Measurements from ENCODE around the gene NEMF.

NEMF gene

DNA sequence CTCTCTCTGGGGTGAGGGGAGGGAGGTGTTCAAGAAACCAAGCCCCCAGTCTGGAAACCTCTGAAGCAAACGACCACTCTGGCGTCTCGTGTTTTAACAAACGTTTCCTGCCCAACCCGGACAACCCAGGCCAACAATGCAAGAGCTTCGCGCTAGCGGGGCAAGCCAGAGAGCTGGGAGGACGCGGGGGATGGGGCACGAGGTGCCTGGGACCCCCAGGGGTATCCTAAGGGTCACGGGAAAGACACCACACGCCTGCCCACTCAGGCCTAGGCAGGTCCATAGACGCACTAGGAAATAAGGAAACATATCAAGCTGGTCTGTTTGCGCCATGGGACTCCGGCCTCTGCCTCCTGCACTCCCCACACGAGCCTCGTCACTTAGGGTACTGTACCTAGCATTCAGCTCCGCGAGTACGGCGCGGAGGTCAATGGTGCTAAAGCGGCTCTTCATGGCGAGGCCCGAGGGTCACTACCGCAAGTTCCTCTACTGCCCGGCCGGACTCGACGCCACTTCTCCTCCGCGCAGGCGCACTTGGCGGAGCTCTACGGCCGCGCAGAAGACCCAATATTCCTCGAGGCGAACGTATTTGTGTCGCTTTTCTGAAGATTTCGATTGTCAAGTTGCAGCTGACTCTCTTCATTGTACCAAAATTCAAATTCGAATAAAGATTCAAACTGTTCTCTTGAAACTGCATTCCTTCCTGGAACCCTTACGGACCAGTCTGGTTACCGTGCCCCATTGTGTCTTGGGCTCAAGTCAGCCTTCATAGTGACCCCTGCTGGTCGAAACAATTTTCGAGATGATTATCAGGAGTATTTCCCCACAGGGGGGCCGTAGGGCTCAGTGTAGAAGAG, at the start of gene NEMF (continued):
- no peak for TF ChIP-seq HOXA7 (CRISPR knock-in tag; IDR thresholded peaks at IDR 0.05; ENCODE audit: borderline replicate concordance)
- TF ChIP-seq ZNF623 (tag by site-specific recombination; IDR thresholded peaks at IDR 0.05), result no peak
- no peak for TF ChIP-seq PBX3 (CRISPR knock-in tag; IDR thresholded peaks at IDR 0.05)
- TF ChIP-seq ZNF23 (tag by site-specific recombination; IDR thresholded peaks at IDR 0.05; ENCODE audit: borderline replicate concordance), result no peak
- no peak for TF ChIP-seq REPIN1 (tag by site-specific recombination; IDR thresholded peaks at IDR 0.05; ENCODE audit: low read depth)
- no peak for TF ChIP-seq ZNF664 (tag by site-specific recombination; IDR thresholded peaks at IDR 0.05)
- TF ChIP-seq YY2 (tag by site-specific recombination; IDR thresholded peaks at IDR 0.05), result no peak
- no peak for TF ChIP-seq ZNF155 (tag by site-specific recombination; IDR thresholded peaks at IDR 0.05)
- TF ChIP-seq FEZF1 (tag by site-specific recombination; IDR thresholded peaks at IDR 0.05), result no peak
- peak; percentile 44; the same call in 1 of the 2 replicates for TF ChIP-seq ZNF501 (tag by site-specific recombination; IDR thresholded peaks at IDR 0.05)
- no peak for TF ChIP-seq OVOL3 (tag by site-specific recombination; IDR thresholded peaks at IDR 0.05)
- no peak for TF ChIP-seq ZNF112 (tag by site-specific recombination; IDR thresholded peaks at IDR 0.05)
- TF ChIP-seq, protein P1, sequence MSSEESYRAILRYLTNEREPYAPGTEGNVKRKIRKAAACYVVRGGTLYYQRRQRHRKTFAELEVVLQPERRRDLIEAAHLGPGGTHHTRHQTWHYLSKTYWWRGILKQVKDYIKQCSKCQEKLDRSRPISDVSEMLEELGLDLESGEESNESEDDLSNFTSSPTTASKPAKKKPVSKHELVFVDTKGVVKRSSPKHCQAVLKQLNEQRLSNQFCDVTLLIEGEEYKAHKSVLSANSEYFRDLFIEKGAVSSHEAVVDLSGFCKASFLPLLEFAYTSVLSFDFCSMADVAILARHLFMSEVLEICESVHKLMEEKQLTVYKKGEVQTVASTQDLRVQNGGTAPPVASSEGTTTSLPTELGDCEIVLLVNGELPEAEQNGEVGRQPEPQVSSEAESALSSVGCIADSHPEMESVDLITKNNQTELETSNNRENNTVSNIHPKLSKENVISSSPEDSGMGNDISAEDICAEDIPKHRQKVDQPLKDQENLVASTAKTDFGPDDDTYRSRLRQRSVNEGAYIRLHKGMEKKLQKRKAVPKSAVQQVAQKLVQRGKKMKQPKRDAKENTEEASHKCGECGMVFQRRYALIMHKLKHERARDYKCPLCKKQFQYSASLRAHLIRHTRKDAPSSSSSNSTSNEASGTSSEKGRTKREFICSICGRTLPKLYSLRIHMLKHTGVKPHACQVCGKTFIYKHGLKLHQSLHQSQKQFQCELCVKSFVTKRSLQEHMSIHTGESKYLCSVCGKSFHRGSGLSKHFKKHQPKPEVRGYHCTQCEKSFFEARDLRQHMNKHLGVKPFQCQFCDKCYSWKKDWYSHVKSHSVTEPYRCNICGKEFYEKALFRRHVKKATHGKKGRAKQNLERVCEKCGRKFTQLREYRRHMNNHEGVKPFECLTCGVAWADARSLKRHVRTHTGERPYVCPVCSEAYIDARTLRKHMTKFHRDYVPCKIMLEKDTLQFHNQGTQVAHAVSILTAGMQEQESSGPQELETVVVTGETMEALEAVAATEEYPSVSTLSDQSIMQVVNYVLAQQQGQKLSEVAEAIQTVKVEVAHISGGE (tag by site-specific recombination; conservative IDR thresholded peaks at IDR 0.05; ENCODE audit: low read depth), result no peak
- TF ChIP-seq, protein P2, sequence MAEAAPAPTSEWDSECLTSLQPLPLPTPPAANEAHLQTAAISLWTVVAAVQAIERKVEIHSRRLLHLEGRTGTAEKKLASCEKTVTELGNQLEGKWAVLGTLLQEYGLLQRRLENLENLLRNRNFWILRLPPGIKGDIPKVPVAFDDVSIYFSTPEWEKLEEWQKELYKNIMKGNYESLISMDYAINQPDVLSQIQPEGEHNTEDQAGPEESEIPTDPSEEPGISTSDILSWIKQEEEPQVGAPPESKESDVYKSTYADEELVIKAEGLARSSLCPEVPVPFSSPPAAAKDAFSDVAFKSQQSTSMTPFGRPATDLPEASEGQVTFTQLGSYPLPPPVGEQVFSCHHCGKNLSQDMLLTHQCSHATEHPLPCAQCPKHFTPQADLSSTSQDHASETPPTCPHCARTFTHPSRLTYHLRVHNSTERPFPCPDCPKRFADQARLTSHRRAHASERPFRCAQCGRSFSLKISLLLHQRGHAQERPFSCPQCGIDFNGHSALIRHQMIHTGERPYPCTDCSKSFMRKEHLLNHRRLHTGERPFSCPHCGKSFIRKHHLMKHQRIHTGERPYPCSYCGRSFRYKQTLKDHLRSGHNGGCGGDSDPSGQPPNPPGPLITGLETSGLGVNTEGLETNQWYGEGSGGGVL (tag by site-specific recombination; IDR thresholded peaks at IDR 0.05), result no peak
- TF ChIP-seq GFI1B (tag by site-specific recombination; IDR thresholded peaks at IDR 0.05), result no peak
- no peak for TF ChIP-seq ZNF544 (tag by site-specific recombination; IDR thresholded peaks at IDR 0.05)
- TF ChIP-seq ZFP37 (tag by site-specific recombination; IDR thresholded peaks at IDR 0.05), result no peak
- TF ChIP-seq ZNF311 (tag by site-specific recombination; IDR thresholded peaks at IDR 0.05; ENCODE audit: borderline replicate concordance), result no peak
- peak; percentile 90 for TF ChIP-seq ZNF335 (tag by site-specific recombination; conservative IDR thresholded peaks at IDR 0.05)
- TF ChIP-seq ZNF558 (tag by site-specific recombination; IDR thresholded peaks at IDR 0.05), result no peak
- no peak for TF ChIP-seq ZNF530 (tag by site-specific recombination; IDR thresholded peaks at IDR 0.05; ENCODE audit: low read depth)
- TF ChIP-seq KLF1 (tag by site-specific recombination; IDR thresholded peaks at IDR 0.05), result no peak
- TF ChIP-seq, protein P3, sequence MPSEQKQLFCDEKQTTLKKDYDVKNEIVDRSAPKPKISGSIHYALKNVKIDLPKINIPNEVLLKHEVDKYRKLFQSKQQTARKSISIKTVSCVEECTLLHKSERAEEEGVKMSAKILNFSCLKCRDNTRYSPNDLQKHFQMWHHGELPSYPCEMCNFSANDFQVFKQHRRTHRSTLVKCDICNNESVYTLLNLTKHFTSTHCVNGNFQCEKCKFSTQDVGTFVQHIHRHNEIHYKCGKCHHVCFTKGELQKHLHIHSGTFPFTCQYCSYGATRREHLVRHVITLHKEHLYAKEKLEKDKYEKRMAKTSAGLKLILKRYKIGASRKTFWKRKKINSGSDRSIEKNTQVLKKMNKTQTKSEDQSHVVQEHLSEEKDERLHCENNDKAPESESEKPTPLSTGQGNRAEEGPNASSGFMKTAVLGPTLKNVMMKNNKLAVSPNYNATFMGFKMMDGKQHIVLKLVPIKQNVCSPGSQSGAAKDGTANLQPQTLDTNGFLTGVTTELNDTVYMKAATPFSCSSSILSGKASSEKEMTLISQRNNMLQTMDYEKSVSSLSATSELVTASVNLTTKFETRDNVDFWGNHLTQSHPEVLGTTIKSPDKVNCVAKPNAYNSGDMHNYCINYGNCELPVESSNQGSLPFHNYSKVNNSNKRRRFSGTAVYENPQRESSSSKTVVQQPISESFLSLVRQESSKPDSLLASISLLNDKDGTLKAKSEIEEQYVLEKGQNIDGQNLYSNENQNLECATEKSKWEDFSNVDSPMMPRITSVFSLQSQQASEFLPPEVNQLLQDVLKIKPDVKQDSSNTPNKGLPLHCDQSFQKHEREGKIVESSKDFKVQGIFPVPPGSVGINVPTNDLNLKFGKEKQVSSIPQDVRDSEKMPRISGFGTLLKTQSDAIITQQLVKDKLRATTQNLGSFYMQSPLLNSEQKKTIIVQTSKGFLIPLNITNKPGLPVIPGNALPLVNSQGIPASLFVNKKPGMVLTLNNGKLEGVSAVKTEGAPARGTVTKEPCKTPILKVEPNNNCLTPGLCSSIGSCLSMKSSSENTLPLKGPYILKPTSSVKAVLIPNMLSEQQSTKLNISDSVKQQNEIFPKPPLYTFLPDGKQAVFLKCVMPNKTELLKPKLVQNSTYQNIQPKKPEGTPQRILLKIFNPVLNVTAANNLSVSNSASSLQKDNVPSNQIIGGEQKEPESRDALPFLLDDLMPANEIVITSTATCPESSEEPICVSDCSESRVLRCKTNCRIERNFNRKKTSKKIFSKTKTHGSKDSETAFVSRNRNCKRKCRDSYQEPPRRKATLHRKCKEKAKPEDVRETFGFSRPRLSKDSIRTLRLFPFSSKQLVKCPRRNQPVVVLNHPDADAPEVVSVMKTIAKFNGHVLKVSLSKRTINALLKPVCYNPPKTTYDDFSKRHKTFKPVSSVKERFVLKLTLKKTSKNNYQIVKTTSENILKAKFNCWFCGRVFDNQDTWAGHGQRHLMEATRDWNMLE (tag by site-specific recombination; conservative IDR thresholded peaks at IDR 0.05; ENCODE audit: low read depth), result 0 out of 2 replicates have a peak, but pooled peaks have one; percentile 14
- peak; percentile 78 for TF ChIP-seq GLIS2 (tag by site-specific recombination; IDR thresholded peaks at IDR 0.05)
- TF ChIP-seq, protein P4, sequence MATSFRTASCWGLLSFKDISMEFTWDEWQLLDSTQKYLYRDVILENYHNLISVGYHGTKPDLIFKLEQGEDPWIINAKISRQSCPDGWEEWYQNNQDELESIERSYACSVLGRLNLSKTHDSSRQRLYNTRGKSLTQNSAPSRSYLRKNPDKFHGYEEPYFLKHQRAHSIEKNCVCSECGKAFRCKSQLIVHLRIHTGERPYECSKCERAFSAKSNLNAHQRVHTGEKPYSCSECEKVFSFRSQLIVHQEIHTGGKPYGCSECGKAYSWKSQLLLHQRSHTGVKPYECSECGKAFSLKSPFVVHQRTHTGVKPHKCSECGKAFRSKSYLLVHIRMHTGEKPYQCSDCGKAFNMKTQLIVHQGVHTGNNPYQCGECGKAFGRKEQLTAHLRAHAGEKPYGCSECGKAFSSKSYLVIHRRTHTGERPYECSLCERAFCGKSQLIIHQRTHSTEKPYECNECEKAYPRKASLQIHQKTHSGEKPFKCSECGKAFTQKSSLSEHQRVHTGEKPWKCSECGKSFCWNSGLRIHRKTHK (tag by site-specific recombination; IDR thresholded peaks at IDR 0.05), result no peak
- no peak for TF ChIP-seq ZNF776 (tag by site-specific recombination; IDR thresholded peaks at IDR 0.05; ENCODE audit: borderline replicate concordance)

Measured in HEK293 (cell line).